Cardiac muscle cell (in vitro differentiated cells and primary cell): Measurements from ENCODE around the gene KIAA0825. TPM values are rescaled to one million over a fixed set of nuclear protein-coding genes. Genes with fewer than 3 reads are reported as not detected.

Source experiments
- DNase-seq, 2 donors: peaks; one replicate each; pipeline versions ENCODE4 v3.0.0 to v3.0.0-alpha.2; 2010 to 2017; ENCODE audit warnings: low read depth in 1 of 2, low spot score in 1 of 2
- H3K27ac ChIP-seq: fragments of 200-600 bp; sonication (generic); 2 replicates; pipeline ENCODE4 v1.5.1; 2016
- H3K27me3 ChIP-seq: fragments of 200-600 bp; sonication (generic); 2 replicates; pipeline ENCODE4 v1.6.0; 2016; ENCODE audit warnings: control low read depth
- H3K36me3 ChIP-seq: fragments of 200-600 bp; sonication (generic); 2 replicates; pipeline ENCODE4 v1.5.1; 2016; ENCODE audit warnings: control low read depth
- H3K4me1 ChIP-seq: fragments of 200-600 bp; sonication (generic); 2 replicates; pipeline ENCODE4 v1.8.1; 2017; ENCODE audit warnings: low read depth, mild to moderate bottlenecking, mixed run types
- H3K4me3 ChIP-seq: fragments of 200-600 bp; sonication (generic); 2 replicates; pipeline ENCODE4 v1.5.1; 2016; ENCODE audit warnings: mild to moderate bottlenecking
- H3K9me3 ChIP-seq: fragments of 200-600 bp; sonication (generic); 2 replicates; pipeline ENCODE4 v1.5.1; 2017; ENCODE audit warnings: low read depth, mild to moderate bottlenecking, control low read depth
- CTCF ChIP-seq: IDR thresholded peaks from 2 replicates; pipeline ENCODE4 v1.5.1; 2012; ENCODE audit warnings: low read depth, mild to moderate bottlenecking, low read length
- polyA plus RNA-seq: library from polyadenylated mRNA; unstranded; fragments of >200 nt; fragmentation: Nextera tagmentation; extraction: Ambion mirVana; gene quantifications from 2 replicates; pipeline ENCODE4 v1.2.1, GENCODE V29; 2016
- total RNA-seq: library from RNA; depleted of rRNA; stranded (reverse); fragments of >200 nt; gene quantifications from 2 replicates; pipeline ENCODE4 v1.2.3, GENCODE V29; 2016

Gene KIAA0825
- total and polyA plus RNA-seq, 2 experiments from 2014 or later, result 1.5 to 2.1 TPM

DNA sequence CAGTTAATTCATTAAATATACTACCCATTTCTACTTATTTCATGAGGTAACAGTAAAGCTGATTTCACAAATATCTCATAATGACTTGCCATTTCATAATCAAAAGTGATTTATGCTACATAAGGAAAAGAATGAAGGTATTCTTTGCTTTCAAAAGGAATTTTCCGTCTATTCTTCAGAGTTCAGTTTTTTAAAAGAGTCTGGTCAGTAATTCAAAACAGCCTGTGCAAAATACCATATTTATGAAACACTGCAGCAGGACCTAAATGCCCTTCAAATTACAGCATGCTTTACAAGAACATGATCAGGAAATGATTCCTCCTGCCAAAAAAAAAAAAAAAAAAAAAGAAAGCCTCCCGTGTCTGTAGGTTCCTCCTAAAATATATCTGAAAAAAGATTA, 154.7 kb downstream of the KIAA0825 start:
- H3K27me3 ChIP-seq, result no peaks in the 10 kb centered on the region
- TF ChIP-seq CTCF, result no peak
- no peak overlapping the region for H3K27ac ChIP-seq
- no peak overlapping the region for H3K4me3 ChIP-seq
- H3K36me3 ChIP-seq, result no peaks in the 10 kb centered on the region
- peak in 1 of 2 donors; percentile 33 for DNase-seq
- H3K4me1 ChIP-seq, result no peaks in the 10 kb centered on the region
- no peaks in the 10 kb centered on the region for H3K9me3 ChIP-seq

DNA sequence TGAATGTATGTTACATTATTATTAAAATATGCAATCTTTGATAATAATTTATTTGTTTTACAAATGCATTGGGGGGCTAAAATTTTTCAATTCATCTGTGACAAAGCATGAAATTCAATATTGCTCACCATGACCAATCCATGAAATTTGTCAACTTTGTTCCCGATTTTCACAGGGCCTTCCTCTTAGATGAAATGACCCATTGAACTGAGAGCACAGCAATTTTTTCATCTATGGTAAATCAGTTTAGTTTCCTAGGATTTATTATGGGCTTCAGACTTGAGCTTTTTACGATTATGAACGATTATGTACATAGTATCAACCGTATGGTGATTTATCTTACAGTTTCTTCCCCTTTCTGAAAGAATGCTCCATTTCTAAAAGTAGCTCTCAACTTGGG, 157.3 kb downstream of the KIAA0825 start:
- no peaks in the 10 kb centered on the region for H3K36me3 ChIP-seq
- no peak for DNase-seq
- no peaks in the 10 kb centered on the region for H3K9me3 ChIP-seq
- H3K27ac ChIP-seq, result no peak overlapping the region
- H3K4me1 ChIP-seq, result no peaks in the 10 kb centered on the region
- TF ChIP-seq CTCF, result no peak
- no peak overlapping the region for H3K4me3 ChIP-seq
- H3K27me3 ChIP-seq, result no peaks in the 10 kb centered on the region

GRCh38 chr5:94459915-94460314, 158.5 kb downstream of the KIAA0825 start:
- no peak overlapping the region for H3K27ac ChIP-seq
- no peak for TF ChIP-seq CTCF
- H3K27me3 ChIP-seq, result no peaks in the 10 kb centered on the region
- no peaks in the 10 kb centered on the region for H3K4me1 ChIP-seq
- no peaks in the 10 kb centered on the region for H3K9me3 ChIP-seq
- no peak for DNase-seq
- no peak overlapping the region for H3K4me3 ChIP-seq
- H3K36me3 ChIP-seq, result no peaks in the 10 kb centered on the region

GRCh38 chr5:94457788-94458187, 160.6 kb downstream of the KIAA0825 start:
- Histone ChIP-seq H3K4me1 (no peaks in the 10 kb centered on the region), H3K27ac (no peak overlapping the region), H3K9me3 (no peaks in the 10 kb centered on the region), H3K4me3 (no peak overlapping the region), H3K36me3 (no peaks in the 10 kb centered on the region), H3K27me3 (no peaks in the 10 kb centered on the region)
- TF ChIP-seq CTCF, result no peak
- DNase-seq, result no peak

- DNase-seq, result no peak
- H3K4me3 ChIP-seq, result no peak overlapping the region
- no peaks in the 10 kb centered on the region for H3K9me3 ChIP-seq
- H3K27ac ChIP-seq, result no peak overlapping the region
- no peaks in the 10 kb centered on the region for H3K36me3 ChIP-seq
- TF ChIP-seq CTCF, result no peak
- H3K4me1 ChIP-seq, result no peaks in the 10 kb centered on the region
- H3K27me3 ChIP-seq, result no peaks in the 10 kb centered on the region
Measured at GRCh38 chr5:94445726-94446125, 172.7 kb downstream of the KIAA0825 start.

GRCh38 chr5:94442991-94443390, 175.4 kb downstream of the KIAA0825 start:
- Histone ChIP-seq H3K36me3 (no peaks in the 10 kb centered on the region), H3K4me3 (no peak overlapping the region), H3K27me3 (no peaks in the 10 kb centered on the region), H3K4me1 (no peaks in the 10 kb centered on the region), H3K9me3 (no peaks in the 10 kb centered on the region), H3K27ac (no peak overlapping the region)
- TF ChIP-seq CTCF, result no peak
- peak in 1 of 2 donors; percentile 11 for DNase-seq
